HG03175 (cell line): Measurements from ENCODE around the gene COPS7A.
A peak's percentile ranks its signal among the peaks of the same experiment; 100 is the strongest.
"Not testable (repeated sequence)": the region's sequence is repeated elsewhere in the genome, so short reads cannot be mapped to it uniquely, and the experiment has no call there.

Experiments used
- ATAC-seq: cut with Tn5 transposase; IDR thresholded peaks from one replicate; pipeline ENCODE4 v1.9.1; 2021; ENCODE audit warnings: mild to moderate bottlenecking, moderate library complexity; ENCODE audit not compliant: unreplicated experiment

The COPS7A gene

GRCh38 chr12:6701078-6701768 is 22.6 kb upstream of the COPS7A start:
- ATAC-seq = no peak

- ATAC-seq = no peak
Observed at GRCh38 chr12:6703631-6704030, 20.2 kb upstream of the COPS7A start.

GRCh38 chr12:6708351-6708750 is 15.5 kb upstream of the COPS7A start:
- not testable (repeated sequence) for ATAC-seq

- ATAC-seq = no peak
Observed at GRCh38 chr12:6708960-6709394, 14.9 kb upstream of the COPS7A start.

GRCh38 chr12:6716031-6716873 is 7.6 kb upstream of the COPS7A start:
- not testable (repeated sequence) for ATAC-seq

- ATAC-seq = no peak
Observed at GRCh38 chr12:6716874-6717437, 6.9 kb upstream of the COPS7A start.

- ATAC-seq = no peak
Observed at GRCh38 chr12:6722863-6723262, 983 bp upstream of the COPS7A start.

- peak; percentile 28 for ATAC-seq
Observed at GRCh38 chr12:6724409-6724797, 557 bp downstream of the COPS7A start.

GRCh38 chr12:6725350-6725749 is 1.5 kb downstream of the COPS7A start:
- ATAC-seq = no peak

- no peak for ATAC-seq
Observed at GRCh38 chr12:6729186-6729585, 5.3 kb downstream of the COPS7A start.

GRCh38 chr12:6730169-6730568 is 6.3 kb downstream of the COPS7A start:
- no peak for ATAC-seq

GRCh38 chr12:6734506-6735387 is 10.9 kb downstream of the COPS7A start:
- no peak for ATAC-seq

GRCh38 chr12:6735448-6736191 is 11.8 kb downstream of the COPS7A start:
- ATAC-seq = no peak

- no peak for ATAC-seq
Observed at GRCh38 chr12:6736754-6737153, 12.9 kb downstream of the COPS7A start.

GRCh38 chr12:6742080-6742479 is 18.2 kb downstream of the COPS7A start:
- not testable (repeated sequence) for ATAC-seq

- ATAC-seq = no peak
Observed at GRCh38 chr12:6742834-6743233, 19.0 kb downstream of the COPS7A start.

GRCh38 chr12:6743300-6743699 is 19.5 kb downstream of the COPS7A start:
- ATAC-seq = not testable (repeated sequence)

GRCh38 chr12:6745741-6746525 is 22.1 kb downstream of the COPS7A start:
- ATAC-seq = no peak

- ATAC-seq = no peak
Observed at GRCh38 chr12:6747216-6747615, 23.4 kb downstream of the COPS7A start.
